Measurements from ENCODE around the gene SCD.

SCD gene

GRCh38 chr10:100330079-100330478 lies 17.0 kb upstream of the SCD start, which contains the start of gene PKD2L1:
Gene PKD2L1 (minus strand): TSS chr10:100330228. CDS start chr10:100330103, 125 bp downstream.
- no peak for TF ChIP-seq CTCF (IDR thresholded peaks at IDR 0.05)

DNA sequence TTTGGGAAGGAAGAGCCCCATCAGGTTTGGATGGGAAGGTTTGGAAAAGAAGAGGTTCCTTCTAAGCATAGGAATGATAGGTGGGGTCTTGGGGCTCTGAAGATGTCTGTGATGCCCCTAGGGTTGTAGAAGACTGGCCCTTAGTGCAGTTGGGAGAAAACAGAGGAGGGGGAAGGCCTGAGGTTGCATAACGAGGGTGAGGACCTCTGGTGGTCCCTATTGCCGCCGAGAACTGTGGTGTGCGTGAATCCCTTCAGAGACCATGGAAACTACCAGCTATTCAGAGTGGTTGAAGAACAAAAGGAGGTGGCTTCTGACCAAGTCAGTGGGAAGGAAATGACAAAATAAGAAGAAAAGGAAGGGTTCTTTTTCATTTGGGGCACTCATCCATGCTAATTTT lies 13.9 kb upstream of the SCD start:
- TF ChIP-seq CTCF (IDR thresholded peaks at IDR 0.05) = no peak

GRCh38 chr10:100333661-100334440 lies 13.2 kb upstream of the SCD start:
- no peak for TF ChIP-seq CTCF (IDR thresholded peaks at IDR 0.05)

DNA sequence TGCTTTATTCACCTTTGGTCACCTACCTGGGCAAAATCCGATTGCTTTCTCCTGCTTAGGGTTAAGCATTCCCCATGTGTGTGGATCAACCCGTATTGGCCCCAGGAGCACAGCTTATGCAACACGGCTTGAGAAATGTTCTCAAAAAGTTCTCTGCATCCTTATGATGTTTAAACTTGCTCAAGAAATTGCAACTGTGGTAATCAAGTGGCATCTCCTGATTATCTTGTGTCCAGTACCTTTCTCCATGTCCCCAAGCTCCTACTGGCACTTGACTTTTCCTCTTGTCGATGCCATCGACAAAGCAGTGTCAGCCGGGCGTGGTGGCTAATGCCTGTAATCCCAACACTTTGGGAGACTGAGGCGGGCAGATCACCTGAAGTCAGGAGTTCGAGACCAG lies 12.3 kb upstream of the SCD start:
- no peak for TF ChIP-seq CTCF (IDR thresholded peaks at IDR 0.05)

- peak; percentile 69 for TF ChIP-seq CTCF (IDR thresholded peaks at IDR 0.05)
Measured at GRCh38 chr10:100338434-100339036, 8.5 kb upstream of the SCD start.

- no peak for TF ChIP-seq CTCF (IDR thresholded peaks at IDR 0.05)
Measured at GRCh38 chr10:100339236-100339635, 7.8 kb upstream of the SCD start.

DNA sequence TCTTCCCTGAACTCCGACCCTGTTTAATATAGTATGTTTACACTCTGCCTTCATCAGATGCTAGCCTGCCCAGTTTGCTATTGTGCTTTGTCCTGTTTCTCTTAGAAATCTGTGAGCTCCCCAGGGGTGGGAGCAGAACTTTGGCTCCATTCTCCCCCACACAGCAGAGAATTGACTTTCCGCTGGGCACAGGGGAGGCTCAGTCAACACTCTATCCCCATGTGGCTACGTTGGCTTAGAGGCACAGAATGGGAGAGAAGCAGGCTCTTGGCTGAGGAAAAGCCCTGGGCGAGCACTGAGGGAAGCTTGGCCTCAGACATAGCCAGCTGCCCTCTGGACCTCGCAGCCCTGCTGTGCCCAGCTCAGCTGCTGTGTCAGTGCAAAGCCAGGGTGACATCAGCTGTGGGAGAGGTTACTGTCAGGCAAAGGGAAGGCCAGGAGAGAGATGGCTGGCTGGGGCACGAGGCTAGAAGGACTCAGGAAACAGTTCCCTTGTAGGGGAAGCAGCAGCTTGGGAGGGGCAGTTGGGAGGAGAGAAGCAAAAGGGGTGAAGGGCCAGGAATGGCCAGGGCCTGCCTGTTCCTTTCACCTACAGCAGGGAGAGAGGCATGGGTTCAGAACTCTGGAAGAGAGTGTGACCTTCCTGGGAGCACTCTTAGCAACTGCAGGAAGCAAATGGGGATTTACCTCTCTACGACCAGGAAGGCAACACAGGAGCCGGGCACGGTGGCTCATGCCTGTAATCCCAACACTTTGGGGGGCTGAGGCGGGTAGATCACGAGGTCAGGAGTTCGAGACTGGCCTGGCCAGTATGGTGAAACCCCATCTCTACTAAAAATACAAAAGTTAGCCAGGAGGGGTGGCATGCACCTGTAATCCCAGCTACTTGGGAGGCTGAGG lies 5.8 kb upstream of the SCD start:
- no peak for TF ChIP-seq CTCF (IDR thresholded peaks at IDR 0.05)
